Spinal cord (tissue), 10 donors: ENCODE data around the gene TKTL1. TPM values are rescaled to one million over a fixed set of nuclear protein-coding genes. Genes with fewer than 3 reads are reported as not detected.

Experiments
- DNase-seq, 6 donors: peaks; one replicate each; pipeline versions ENCODE4 v3.0.0 to v3.0.0-alpha.2; 2013 to 2015; ENCODE audit warnings: low spot score in 6 of 6, low read depth in 4 of 6
- H3K27ac ChIP-seq: one replicate; pipeline ENCODE4 v1.5.1; 2013; ENCODE audit warnings: low read depth, low read length, control low read depth
- H3K27me3 ChIP-seq: one replicate; pipeline ENCODE4 v1.6.1; 2013; ENCODE audit warnings: low read length; ENCODE audit not compliant: control insufficient read depth, insufficient read depth
- H3K36me3 ChIP-seq: one replicate; pipeline ENCODE4 v1.6.1; 2013; ENCODE audit warnings: low read length; ENCODE audit not compliant: control insufficient read depth, insufficient read depth
- H3K4me1 ChIP-seq: one replicate; pipeline ENCODE4 v1.6.1; 2013; ENCODE audit warnings: low read length; ENCODE audit not compliant: control insufficient read depth, insufficient read depth
- H3K4me3 ChIP-seq: one replicate; pipeline ENCODE4 v1.5.1; 2013; ENCODE audit warnings: low read depth, low read length, control low read depth
- H3K9me3 ChIP-seq: one replicate; pipeline ENCODE4 v1.6.1; 2013; ENCODE audit warnings: low read length; ENCODE audit not compliant: control insufficient read depth, insufficient read depth
- WGBS: methylation state at CpG from one replicate; pipeline ENCODE4 v1.1.5; 2013; ENCODE audit warnings: missing lambda C conversion rate; ENCODE audit not compliant: insufficient coverage; 5-methylcytosine and 5-hydroxymethylcytosine counted together
- polyA plus RNA-seq, 2 donors: library from polyadenylated mRNA; unstranded; fragments of 120-200 nt; gene quantifications; one replicate each; pipeline ENCODE4 v1.2.1, GENCODE V29; 2013; ENCODE audit not compliant: insufficient read length in 2 of 2
- total RNA-seq, 2 donors: library from RNA; depleted of rRNA in 1 of 2; stranded (reverse); fragments of 120-200 nt in 1 of 2; fragments of >200 nt in 1 of 2; gene quantifications; one replicate each; pipeline versions ENCODE4 v1.2.3 to v1.2.4, GENCODE V29; 2013 to 2014
- donor health status: healthy.

The TKTL1 gene
- total and polyA plus RNA-seq, 4 donors: 1.9 to 22.6 (median 15.9) TPM

DNA sequence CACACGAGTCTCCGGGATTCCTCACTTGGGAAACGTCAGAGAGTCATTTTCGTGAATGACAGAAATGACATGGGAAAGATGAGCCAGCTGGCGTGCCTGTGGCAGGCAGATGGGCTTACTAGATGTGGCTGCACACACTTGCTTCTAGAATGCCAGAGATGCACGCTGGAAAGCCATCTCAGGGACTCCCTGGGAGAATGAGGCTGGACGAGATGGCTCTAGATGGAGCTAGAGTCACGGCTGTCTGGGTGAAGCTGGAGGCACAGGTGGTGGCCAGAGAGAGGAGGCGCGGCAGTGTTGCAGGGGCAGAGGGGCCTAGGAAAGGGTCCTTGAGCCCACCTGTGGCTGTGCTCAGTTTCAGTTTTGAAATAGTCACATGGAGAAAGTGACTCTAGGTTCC, 26.0 kb downstream of the TKTL1 start:
- H3K36me3 ChIP-seq: no peaks in the 10 kb centered on the region
- H3K4me1 ChIP-seq: no peaks in the 10 kb centered on the region
- no peaks in the 10 kb centered on the region for H3K9me3 ChIP-seq
- no peak overlapping the region for H3K27ac ChIP-seq
- no peaks in the 10 kb centered on the region for H3K27me3 ChIP-seq
- peak in 2 of 6 donors; percentile 73 to 75 for DNase-seq
- WGBS: 65% methylated on average over 10 of the region's 10 CpGs
- H3K4me3 ChIP-seq: no peak overlapping the region

DNA sequence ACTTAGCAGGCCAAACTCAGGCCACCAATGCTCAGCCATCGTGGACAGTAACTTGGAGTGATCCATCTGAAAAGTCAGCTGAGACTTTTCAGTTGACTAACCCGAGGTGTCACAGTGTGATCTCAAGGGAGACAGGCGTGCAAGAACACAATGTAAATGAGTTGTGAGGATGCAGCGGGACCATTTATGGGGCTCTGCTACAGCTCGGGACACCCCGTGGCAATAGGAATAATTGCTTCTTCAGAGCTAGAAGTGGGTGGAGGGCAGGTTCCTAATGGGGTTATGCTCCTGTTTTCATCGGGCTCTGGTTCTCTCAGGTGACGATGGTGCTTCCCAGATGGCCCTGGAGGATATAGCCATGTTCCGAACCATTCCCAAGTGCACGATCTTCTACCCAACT, 27.3 kb downstream of the TKTL1 start:
- H3K27ac ChIP-seq: no peak overlapping the region
- WGBS: 65% methylated on average over 9 of the region's 10 CpGs
- H3K4me3 ChIP-seq: no peak overlapping the region
- no peaks in the 10 kb centered on the region for H3K9me3 ChIP-seq
- peaks cover 4% of the 10 kb centered on the region for H3K4me1 ChIP-seq
- H3K36me3 ChIP-seq: no peaks in the 10 kb centered on the region
- no peak for DNase-seq
- H3K27me3 ChIP-seq: no peaks in the 10 kb centered on the region

DNA sequence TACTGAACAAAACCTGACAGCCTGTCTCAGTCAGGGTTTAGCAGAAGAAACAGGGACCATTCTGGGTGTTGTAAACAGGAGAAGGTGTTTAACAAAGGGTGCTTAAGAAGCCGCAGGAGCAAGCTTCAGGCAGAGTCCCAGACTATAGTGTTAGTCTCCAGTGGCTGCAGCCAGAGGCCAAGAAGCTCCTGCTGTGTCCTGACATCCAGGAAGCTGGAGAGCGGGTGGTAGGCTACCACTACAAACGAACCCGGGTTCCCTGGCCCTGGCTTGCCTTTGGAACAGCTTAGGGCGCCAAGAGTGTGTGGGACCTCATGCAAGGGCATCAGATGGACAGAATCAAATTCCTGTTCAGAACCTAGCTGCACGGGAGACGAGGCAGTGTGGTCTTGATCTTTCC, 27.9 kb downstream of the TKTL1 start:
- Histone ChIP-seq H3K36me3 (no peaks in the 10 kb centered on the region), H3K27ac (no peak overlapping the region), H3K4me3 (no peak overlapping the region), H3K4me1 (peaks cover 5% of the 10 kb centered on the region), H3K27me3 (no peaks in the 10 kb centered on the region), H3K9me3 (no peaks in the 10 kb centered on the region)
- DNase-seq: no peak
- WGBS: 61% methylated on average over 7 of the region's 7 CpGs

DNA sequence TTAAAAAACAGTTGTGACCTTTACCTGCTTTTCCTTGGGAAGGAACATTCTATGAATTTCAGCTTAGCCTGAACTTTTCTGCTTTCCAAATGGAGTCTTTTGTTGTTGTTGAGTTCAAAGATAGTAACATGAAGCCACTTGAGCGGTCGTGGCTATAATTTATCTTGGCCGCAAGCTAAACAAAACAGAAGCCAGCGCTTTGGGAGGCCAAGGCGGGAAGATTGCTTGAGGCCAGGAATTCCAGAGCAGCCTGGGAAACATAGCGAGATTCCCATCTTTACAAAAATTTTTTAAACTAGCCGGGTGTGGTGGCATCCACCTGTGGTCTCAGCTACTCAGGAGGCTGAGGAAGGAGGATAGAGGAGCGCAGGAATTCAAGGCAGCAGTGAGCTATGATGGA, 29.9 kb downstream of the TKTL1 start:
- no peak for DNase-seq
- Histone ChIP-seq H3K4me3 (no peak overlapping the region), H3K27ac (no peak overlapping the region), H3K9me3 (no peaks in the 10 kb centered on the region), H3K27me3 (no peaks in the 10 kb centered on the region), H3K4me1 (peaks cover 8% of the 10 kb centered on the region), H3K36me3 (no peaks in the 10 kb centered on the region)
- WGBS: 70% methylated on average over 7 of the region's 8 CpGs

DNA sequence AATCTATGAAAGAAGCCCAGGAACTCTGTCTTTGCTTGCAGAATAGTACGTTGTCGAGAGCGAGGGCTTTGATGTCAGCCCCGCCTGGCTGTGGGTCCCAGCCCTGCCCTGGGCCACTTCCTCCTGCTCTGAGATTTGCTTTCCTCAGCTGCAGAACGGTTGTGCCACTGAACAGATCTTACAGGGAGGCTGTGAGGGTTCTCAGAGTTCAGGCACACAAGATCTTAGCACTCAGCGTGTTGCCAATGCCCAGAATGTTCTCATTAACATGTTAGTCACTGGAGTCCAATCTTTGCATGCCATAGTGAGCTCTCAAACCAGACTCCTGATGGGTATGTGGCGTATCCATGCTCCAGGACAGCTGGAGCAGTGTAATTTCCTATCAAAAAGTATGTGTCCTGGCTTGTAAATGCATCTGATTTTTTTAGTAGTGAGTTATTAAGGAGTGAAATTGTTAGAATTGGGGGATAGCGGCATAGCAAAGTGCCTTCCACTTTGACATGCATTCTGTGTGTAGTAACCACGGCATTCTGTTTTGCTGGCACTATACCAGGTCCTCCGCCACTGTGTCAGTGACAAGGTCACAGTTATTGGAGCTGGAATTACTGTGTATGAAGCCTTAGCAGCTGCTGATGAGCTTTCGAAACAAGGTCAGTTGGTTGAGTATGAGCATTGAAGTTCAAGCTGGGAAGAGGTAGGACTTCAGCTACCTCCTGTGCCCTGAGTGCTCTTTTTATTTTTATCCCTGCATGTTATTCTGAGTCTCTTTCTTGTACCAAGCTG, 31.6 kb downstream of the TKTL1 start:
- 44% methylated on average over 10 of the region's 11 CpGs for WGBS
- H3K27ac ChIP-seq: no peak overlapping the region
- peak in 1 of 6 donors; percentile 72 for DNase-seq

DNA sequence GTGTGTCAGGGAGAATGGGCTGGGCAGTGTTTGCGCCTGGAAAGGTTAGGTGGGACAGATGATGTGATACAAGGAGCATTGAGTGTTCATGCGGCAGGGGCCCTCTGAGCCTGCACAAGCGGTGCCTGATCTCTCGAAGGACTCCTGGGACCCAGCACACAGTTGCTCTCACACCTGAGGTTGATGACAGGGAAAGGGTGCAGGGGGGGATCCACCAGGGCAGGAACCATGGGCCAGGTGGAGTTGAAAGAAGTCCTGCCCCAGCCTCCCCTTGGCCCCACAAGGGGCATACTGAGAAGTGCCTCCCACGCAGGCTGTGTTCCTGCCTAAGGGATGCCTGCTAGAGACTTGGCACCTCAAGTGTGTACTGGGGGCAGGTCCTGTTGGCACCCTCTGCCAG, 33.1 kb downstream of the TKTL1 start:
- no peak for DNase-seq
- Histone ChIP-seq H3K4me1 (peaks cover 8% of the 10 kb centered on the region), H3K36me3 (no peaks in the 10 kb centered on the region), H3K9me3 (no peaks in the 10 kb centered on the region), H3K27me3 (no peaks in the 10 kb centered on the region), H3K4me3 (no peak overlapping the region), H3K27ac (no peak overlapping the region)
- WGBS: 93% methylated on average over 5 of the region's 5 CpGs

More for the DNA sequence above, 31.6 kb downstream of the TKTL1 start:
- peaks cover 8% of the 10 kb centered on the region for H3K4me1 ChIP-seq
- no peak overlapping the region for H3K4me3 ChIP-seq
- H3K27me3 ChIP-seq: no peaks in the 10 kb centered on the region
- H3K9me3 ChIP-seq: no peaks in the 10 kb centered on the region
- no peaks in the 10 kb centered on the region for H3K36me3 ChIP-seq

DNA sequence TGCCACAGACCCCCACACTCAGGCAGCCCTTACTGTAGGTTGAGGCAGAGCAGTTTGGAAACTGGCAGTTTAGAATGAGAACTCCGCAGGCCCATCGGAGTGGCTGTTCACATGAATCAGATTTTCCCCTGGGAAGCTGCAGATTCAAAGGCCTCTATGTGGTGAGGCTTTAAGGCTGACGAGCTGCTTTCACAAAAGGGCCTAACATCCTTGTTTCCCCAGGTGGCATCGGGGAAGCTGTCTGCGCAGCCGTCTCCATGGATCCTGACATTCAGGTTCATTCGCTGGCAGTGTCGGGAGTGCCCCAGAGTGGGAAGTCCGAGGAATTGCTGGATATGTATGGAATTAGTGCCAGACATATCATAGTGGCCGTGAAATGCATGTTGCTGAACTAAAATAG, 33.7 kb downstream of the TKTL1 start:
- H3K4me3 ChIP-seq: no peak overlapping the region
- no peaks in the 10 kb centered on the region for H3K27me3 ChIP-seq
- 46% methylated on average over 9 of the region's 10 CpGs for WGBS
- H3K27ac ChIP-seq: no peak overlapping the region
- H3K9me3 ChIP-seq: no peaks in the 10 kb centered on the region
- DNase-seq: peak in 1 of 6 donors; percentile 69
- H3K4me1 ChIP-seq: peaks cover 8% of the 10 kb centered on the region
- no peaks in the 10 kb centered on the region for H3K36me3 ChIP-seq

DNA sequence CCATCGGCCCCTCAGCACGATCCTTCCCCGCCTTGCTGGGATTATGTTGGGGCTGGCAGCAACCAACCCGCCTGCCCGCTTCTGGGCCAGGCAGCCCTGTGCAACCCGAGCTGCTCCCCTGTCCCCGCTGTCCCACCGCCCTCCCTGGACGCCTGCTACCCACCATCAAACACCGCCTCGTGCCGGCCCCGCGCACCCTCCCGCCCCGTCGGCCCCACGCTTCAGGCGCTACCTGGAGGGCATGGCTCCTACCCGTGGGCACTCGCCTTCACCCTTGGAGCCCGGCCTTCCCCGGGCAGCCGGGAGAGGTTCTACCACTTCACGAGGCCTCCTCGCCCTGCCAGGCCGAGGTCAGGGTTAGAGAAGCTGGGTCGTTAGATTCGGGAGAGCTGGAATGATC, 37.0 kb downstream of the TKTL1 start:
- Histone ChIP-seq H3K4me3 (no peak overlapping the region), H3K4me1 (peaks cover 4% of the 10 kb centered on the region), H3K36me3 (no peaks in the 10 kb centered on the region), H3K27me3 (no peaks in the 10 kb centered on the region), H3K9me3 (no peaks in the 10 kb centered on the region), H3K27ac (no peak overlapping the region)
- no peak for DNase-seq
- WGBS: 90% methylated on average over 29 of the region's 29 CpGs

DNA sequence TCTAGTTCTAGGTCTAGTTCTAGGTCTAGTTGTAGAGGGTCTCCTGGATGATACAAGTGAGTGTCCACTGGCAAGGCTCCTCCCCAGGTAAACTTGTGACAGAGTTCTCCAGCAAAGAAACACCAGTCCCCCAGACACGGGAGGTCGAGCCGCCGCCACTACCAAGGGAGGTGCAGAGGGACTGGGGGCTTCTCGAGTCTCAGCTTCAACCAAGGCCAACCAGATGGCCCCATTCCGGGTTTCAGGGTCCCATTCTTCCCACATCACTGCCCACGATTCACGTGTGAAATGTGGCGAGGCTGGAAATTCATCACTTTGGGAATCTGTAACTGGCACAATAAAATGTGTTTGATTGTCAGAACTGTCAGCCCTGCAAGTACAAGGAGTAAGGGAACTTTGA, 37.5 kb downstream of the TKTL1 start:
- H3K36me3 ChIP-seq: no peaks in the 10 kb centered on the region
- H3K4me3 ChIP-seq: no peak overlapping the region
- DNase-seq: no peak
- no peaks in the 10 kb centered on the region for H3K9me3 ChIP-seq
- peaks cover 4% of the 10 kb centered on the region for H3K4me1 ChIP-seq
- WGBS: 83% methylated on average over 8 of the region's 9 CpGs
- no peaks in the 10 kb centered on the region for H3K27me3 ChIP-seq
- H3K27ac ChIP-seq: no peak overlapping the region

DNA sequence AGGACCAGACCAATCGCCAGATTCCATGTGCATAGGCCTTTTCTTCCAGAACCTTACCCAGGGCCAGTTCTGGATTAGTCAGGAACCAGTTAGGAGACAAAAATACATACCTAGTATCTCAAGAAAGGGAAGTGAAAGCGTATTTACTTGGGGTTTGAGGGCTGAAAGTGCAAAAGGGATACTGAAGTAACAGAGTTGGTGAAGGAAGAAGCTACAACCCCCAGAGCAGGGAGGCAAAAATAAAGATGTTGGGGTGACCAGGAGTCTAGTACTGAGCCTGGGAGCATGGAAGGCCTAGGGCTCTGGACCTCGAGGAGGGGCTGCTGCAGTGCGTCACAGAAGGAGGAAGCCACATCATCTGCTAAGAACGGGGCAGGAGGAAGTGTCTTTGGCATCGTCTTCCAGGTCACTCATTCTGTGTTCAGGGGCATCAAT, 38.3 kb downstream of the TKTL1 start:
- Histone ChIP-seq H3K4me3 (no peak overlapping the region), H3K9me3 (no peaks in the 10 kb centered on the region), H3K4me1 (peaks cover under 1% of the 10 kb centered on the region), H3K36me3 (no peaks in the 10 kb centered on the region), H3K27ac (no peak overlapping the region), H3K27me3 (no peaks in the 10 kb centered on the region)
- WGBS: 70% methylated on average over 4 of the region's 6 CpGs
- no peak for DNase-seq
